GM18505 (cell line): Measurements from ENCODE around the gene NTF4.

Experiments
- ATAC-seq: cut with Tn5 transposase; IDR thresholded peaks from one replicate; pipeline ENCODE4 v1.9.1; 2021; ENCODE audit not compliant: unreplicated experiment
- POLR2A ChIP-seq: IDR thresholded peaks from 4 replicates; pipeline ENCODE4 v1.6.1; 2011; ENCODE audit warnings: borderline replicate concordance; ENCODE audit not compliant: insufficient read depth, insufficient read length; ENCODE audit errors: extremely low read depth

NTF4 gene

GRCh38 chr19:49102303-49102702 lies 37.7 kb upstream of the NTF4 start:
- TF ChIP-seq POLR2A: no peak
- no peak for ATAC-seq

GRCh38 chr19:49101160-49101559 lies 36.5 kb upstream of the NTF4 start:
- ATAC-seq: no peak
- no peak for TF ChIP-seq POLR2A

- no peak for TF ChIP-seq POLR2A
Observed at GRCh38 chr19:49098795-49099194, 34.2 kb upstream of the NTF4 start.

DNA sequence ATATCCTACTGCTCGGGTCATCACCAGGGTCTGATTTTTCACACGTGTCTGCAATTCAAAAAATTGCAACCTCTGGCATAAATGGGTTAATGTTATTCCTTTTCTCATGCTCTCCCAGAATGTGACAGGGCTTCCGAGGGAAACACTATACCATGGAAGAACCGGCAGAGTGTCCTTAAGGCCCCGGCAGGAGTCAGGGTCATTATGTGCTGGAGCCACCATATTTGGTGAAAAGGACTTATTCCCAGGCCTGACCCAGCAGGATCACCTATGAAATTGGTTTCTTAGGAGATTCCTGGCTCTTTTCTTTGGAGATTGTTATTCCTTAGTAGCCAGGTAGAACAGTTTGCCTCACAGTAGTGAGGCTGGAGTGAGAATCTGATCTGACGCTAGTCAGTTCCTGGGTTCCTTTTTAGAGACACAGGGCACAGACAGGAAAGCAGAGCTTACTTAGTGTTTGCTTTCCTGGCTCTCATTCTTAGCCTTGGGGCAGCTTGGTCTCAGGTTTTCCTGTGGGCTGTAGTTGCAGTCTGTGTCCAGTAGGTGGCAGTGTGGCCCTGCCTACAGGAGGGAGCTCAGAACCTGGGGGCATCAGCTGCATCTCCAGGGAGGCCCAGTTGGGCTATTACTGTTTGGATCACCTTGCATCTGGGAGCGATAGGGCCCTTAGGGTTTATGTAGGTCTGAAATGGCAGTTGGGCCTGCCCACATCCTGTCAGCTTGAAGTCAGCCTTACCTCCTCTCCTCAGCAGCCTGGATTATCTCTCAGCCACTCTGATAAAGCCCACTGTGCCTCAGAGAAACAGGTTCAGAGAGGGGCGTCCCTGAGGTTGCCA lies 33.1 kb upstream of the NTF4 start:
- no peak for ATAC-seq
- TF ChIP-seq POLR2A: peak; percentile 20

More at GRCh38 chr19:49098795-49099194, 34.2 kb upstream of the NTF4 start:
- ATAC-seq: no peak

GRCh38 chr19:49094505-49095482 lies 30.2 kb upstream of the NTF4 start:
- TF ChIP-seq POLR2A: no peak
- no peak for ATAC-seq

- TF ChIP-seq POLR2A: no peak
- ATAC-seq: no peak
Observed at GRCh38 chr19:49092686-49093085, 28.1 kb upstream of the NTF4 start.

DNA sequence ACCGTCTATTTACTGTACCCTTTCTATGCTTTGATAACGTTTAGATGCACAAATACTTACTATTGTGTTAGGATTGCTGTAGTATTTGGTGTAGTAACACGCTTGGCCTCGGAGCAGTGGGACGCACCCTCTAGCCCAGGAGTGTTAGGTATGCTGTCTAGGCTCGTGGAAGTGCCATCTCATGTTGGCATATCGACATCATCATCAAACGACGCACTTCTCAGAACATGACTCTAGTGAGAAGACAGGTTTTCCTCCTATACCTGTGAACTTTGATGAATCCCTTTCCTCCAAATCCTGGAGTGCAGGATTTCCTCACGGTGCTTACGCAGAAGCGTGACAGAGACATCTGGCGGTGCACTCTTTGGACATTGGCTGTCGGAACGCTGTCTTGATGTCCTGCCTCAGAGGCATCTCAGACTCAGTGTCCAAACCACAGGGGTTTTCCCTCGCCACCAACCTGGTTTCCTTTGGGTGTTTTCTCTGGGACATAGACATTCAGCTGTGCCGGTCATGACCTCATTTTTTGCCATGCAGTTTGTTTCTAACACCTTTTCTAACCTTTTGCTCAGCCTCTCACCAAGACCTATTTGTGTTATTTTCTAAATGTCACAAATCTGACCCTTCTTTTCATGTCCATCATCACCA lies 26.9 kb upstream of the NTF4 start:
- TF ChIP-seq POLR2A: no peak
- no peak for ATAC-seq

DNA sequence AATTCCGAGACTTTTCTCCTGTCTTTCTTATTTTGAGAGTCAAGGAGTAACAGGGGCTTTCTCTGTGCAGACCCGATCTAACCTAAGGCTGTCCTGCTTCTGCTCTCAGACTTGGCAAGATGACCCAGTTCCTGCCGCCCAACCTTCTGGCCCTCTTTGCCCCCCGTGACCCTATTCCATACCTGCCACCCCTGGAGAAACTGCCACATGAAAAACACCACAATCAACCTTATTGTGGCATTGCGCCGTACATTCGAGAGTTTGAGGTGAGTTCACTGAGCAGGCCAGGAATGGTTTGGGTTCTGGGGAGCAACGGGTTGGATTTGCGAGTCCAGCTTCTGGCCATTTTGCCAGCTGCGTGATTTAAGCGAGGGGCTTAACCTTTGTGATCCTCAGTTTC lies 21.7 kb upstream of the NTF4 start:
- no peak for ATAC-seq
- TF ChIP-seq POLR2A: no peak

DNA sequence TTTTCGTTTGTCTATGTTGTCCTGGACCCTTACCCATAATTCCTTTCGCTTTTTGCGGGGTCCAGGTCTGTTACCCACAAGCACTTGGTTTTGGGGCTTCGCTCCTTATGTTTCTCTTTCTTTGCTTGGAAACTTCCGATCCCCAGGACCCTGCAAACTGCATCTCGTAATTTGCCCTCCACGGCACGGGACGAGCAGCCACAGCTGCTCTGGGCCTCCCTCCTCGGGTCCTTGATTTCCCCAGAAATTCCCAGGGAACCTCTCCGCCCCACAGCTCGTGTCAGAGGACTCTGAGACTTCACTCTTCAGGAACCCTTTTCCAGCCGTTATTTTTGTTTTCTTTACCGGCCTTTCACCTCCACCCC lies 21.2 kb upstream of the NTF4 start:
- ATAC-seq: no peak
- TF ChIP-seq POLR2A: no peak

GRCh38 chr19:49085020-49085867 lies 20.6 kb upstream of the NTF4 start, which contains the start of gene SNRNP70:
SNRNP70 (plus strand) TSS chr19:49085451; CDS start chr19:49086415, 964 bp downstream.
- TF ChIP-seq POLR2A: peak; percentile 98
- peak; percentile 91 for ATAC-seq

- no peak for ATAC-seq
- TF ChIP-seq POLR2A: no peak
Observed at GRCh38 chr19:49084206-49085019, 19.8 kb upstream of the NTF4 start.
